ENCODE measurements around the gene CACNA1A. TPM values are rescaled to one million over a fixed set of nuclear protein-coding genes. Genes with fewer than 3 reads are reported as not detected.
A peak's percentile ranks its signal among the peaks of the same experiment; 100 is the strongest.

The CACNA1A gene
- total RNA-seq, 1 donor from 2014 or later, result 1.5 TPM

- Mint-ChIP-seq H3K36me3 (ENCODE audit: low read depth) (peaks cover 6% of the 10 kb centered on the region), H3K4me3 (no peak overlapping the region), H3K4me1 (peaks cover 87% of the 10 kb centered on the region), H3K9me3 (no peaks in the 10 kb centered on the region), H3K27me3 (no peaks in the 10 kb centered on the region), H3K27ac (peak overlapping the region; percentile 50)
- ChIA-PET CTCF (no interaction called here), POLR2A (interaction anchor here (0.6 to 6.5 kb wide), 2 partner anchors 7 to 22 kb away, joined by 13 to 413 read pairs; no protein-coding TSS in a partner anchor)
- ATAC-seq (ENCODE audit: low read depth), result no peak
- TF ChIP-seq, protein P1, sequence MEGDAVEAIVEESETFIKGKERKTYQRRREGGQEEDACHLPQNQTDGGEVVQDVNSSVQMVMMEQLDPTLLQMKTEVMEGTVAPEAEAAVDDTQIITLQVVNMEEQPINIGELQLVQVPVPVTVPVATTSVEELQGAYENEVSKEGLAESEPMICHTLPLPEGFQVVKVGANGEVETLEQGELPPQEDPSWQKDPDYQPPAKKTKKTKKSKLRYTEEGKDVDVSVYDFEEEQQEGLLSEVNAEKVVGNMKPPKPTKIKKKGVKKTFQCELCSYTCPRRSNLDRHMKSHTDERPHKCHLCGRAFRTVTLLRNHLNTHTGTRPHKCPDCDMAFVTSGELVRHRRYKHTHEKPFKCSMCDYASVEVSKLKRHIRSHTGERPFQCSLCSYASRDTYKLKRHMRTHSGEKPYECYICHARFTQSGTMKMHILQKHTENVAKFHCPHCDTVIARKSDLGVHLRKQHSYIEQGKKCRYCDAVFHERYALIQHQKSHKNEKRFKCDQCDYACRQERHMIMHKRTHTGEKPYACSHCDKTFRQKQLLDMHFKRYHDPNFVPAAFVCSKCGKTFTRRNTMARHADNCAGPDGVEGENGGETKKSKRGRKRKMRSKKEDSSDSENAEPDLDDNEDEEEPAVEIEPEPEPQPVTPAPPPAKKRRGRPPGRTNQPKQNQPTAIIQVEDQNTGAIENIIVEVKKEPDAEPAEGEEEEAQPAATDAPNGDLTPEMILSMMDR (IDR thresholded peaks at IDR 0.05), result no peak
- no peak for DNase-seq
- intact Hi-C loops (cut with micrococcal nuclease), result loop anchor here (5.0 to 10.0 kb wide), 2 partner anchors 845 to 1208 kb away; partner anchors contain the start of gene RFX1
These were observed 346.6 kb downstream of the CACNA1A start for GRCh38 chr19:13159713-13160112.

Data from activated B cell treated with CpG ODN at 0.5 μM for 24 hours (primary cell).